Measurements from ENCODE around the gene LITAF.

GRCh38 chr16:11605564-11605886 is 18.8 kb upstream of the LITAF start:
- TF ChIP-seq CTCF (IDR thresholded peaks at IDR 0.05): no peak
- no peak for TF ChIP-seq EP300 (IDR thresholded peaks at IDR 0.05)
- no peak for TF ChIP-seq POLR2A (IDR thresholded peaks at IDR 0.05)

Data from gastroesophageal sphincter (tissue), 3 donors.